Calu3 (cell line): ENCODE results near the gene CD86. TPM values are rescaled to one million over a fixed set of nuclear protein-coding genes. Genes with fewer than 3 reads are reported as not detected.

Experiments used
- BruUV-seq: library from RNA; stranded (reverse); fragments of 400-500 nt; replicated peaks from 2 replicates; lab custom pipeline; 2021; lab: Mats Ljungman, UMichigan
- CTCF ChIA-PET: fragments of 300-600 bp; sonication (Branson Sonifier 250); formaldehyde crosslinking; loops from one replicate; lab custom pipeline; 2022; ENCODE audit warnings: antibody characterized with exemption; lab: Charles Lee
- DNase-seq: peaks from one replicate; pipeline ENCODE4 v3.0.0; 2022
- H3K27ac Mint-ChIP-seq: one replicate; pipeline ENCODE4 v1.8.0; 2022; ENCODE audit warnings: mixed read lengths; ENCODE audit not compliant: unreplicated experiment
- H3K27me3 Mint-ChIP-seq: one replicate; pipeline ENCODE4 v1.8.0; 2022; ENCODE audit warnings: mixed read lengths; ENCODE audit not compliant: unreplicated experiment
- H3K36me3 Mint-ChIP-seq: one replicate; pipeline ENCODE4 v1.8.0; 2022; ENCODE audit warnings: mild to moderate bottlenecking, moderate library complexity, mixed read lengths; ENCODE audit not compliant: insufficient read depth, unreplicated experiment
- H3K4me1 Mint-ChIP-seq: one replicate; pipeline ENCODE4 v1.8.0; 2022; ENCODE audit warnings: mild to moderate bottlenecking, low read depth, mixed read lengths; ENCODE audit not compliant: unreplicated experiment
- H3K4me3 Mint-ChIP-seq: one replicate; pipeline ENCODE4 v1.8.0; 2022; ENCODE audit warnings: mild to moderate bottlenecking, low read depth, moderate library complexity, mixed read lengths; ENCODE audit not compliant: unreplicated experiment
- H3K9me3 Mint-ChIP-seq: one replicate; pipeline ENCODE4 v1.8.0; 2022; ENCODE audit warnings: low read depth, mixed read lengths; ENCODE audit not compliant: unreplicated experiment
- intact Hi-C: fragments of 100-400 bp; cut with micrococcal nuclease; formaldehyde crosslinking; loops from one replicate; pipeline ENCODE4 v1.10.0; 2022; ENCODE audit not compliant: unreplicated experiment
- total RNA-seq: library from RNA; stranded (reverse); gene quantifications from 2 replicates; pipeline ENCODE4 v1.2.3, GENCODE V29; 2022
- TF ChIP-seq, protein P1 (sequence below): fragments of 200-600 bp; IDR thresholded peaks from one replicate; pipeline ENCODE4 v1.8.0; 2022; ENCODE audit warnings: antibody characterized with exemption; ENCODE audit not compliant: unreplicated experiment

The CD86 gene
- total RNA-seq, 1 experiment from 2014 or later = not detected

DNA sequence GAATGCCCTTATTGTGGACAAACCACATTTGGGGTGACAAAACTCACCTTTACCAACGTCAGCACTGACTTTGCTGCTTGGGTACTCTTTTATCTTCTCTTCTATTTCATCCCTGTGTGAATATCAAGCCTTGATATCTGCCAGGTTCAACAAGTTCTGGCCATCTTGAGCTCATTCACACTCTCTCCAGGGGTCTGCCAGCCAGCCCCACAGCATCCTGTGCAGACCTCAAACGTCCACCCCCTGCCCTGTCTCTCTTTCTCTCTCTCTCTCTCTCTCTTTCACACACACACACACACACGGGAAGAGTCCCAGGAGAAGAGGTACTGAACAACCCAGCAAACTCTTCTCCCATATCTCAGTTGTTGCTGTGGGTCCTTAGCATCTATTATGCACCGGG, 43.8 kb upstream of the CD86 start:
- intact Hi-C loops = no loop called here
- DNase-seq = no peak
- Mint-ChIP-seq H3K4me3 (no peak overlapping the region), H3K4me1 (peaks cover 32% of the 10 kb centered on the region), H3K27ac (no peak overlapping the region), H3K36me3 (no peaks in the 10 kb centered on the region), H3K9me3 (peaks cover 5% of the 10 kb centered on the region), H3K27me3 (no peaks in the 10 kb centered on the region)
- TF ChIP-seq, protein P1, sequence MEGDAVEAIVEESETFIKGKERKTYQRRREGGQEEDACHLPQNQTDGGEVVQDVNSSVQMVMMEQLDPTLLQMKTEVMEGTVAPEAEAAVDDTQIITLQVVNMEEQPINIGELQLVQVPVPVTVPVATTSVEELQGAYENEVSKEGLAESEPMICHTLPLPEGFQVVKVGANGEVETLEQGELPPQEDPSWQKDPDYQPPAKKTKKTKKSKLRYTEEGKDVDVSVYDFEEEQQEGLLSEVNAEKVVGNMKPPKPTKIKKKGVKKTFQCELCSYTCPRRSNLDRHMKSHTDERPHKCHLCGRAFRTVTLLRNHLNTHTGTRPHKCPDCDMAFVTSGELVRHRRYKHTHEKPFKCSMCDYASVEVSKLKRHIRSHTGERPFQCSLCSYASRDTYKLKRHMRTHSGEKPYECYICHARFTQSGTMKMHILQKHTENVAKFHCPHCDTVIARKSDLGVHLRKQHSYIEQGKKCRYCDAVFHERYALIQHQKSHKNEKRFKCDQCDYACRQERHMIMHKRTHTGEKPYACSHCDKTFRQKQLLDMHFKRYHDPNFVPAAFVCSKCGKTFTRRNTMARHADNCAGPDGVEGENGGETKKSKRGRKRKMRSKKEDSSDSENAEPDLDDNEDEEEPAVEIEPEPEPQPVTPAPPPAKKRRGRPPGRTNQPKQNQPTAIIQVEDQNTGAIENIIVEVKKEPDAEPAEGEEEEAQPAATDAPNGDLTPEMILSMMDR = no peak
- CTCF ChIA-PET = no interaction called here
- BruUV-seq = no TSS peak

DNA sequence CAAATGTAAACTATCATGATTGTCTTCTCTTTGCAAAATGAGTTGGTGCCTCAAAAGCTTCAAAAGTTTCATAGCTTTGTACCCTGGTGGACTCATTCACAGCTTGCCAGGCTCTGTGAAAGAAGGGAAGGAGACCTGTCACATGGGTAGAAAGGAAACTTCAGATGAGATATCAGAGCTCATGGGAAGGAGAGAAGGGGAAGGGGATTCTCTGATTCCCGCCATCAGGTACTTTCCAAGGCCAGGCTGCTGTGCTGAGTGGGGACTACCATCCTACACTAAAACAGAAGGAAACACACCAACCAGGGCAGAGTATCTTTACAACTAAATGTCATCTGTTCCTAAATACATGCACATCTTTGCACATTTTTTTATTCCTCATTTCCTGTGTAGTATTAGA, 42.3 kb upstream of the CD86 start:
- peaks cover 32% of the 10 kb centered on the region for H3K4me1 Mint-ChIP-seq
- TF ChIP-seq, protein P1 = no peak
- H3K36me3 Mint-ChIP-seq = no peaks in the 10 kb centered on the region
- H3K27me3 Mint-ChIP-seq = no peaks in the 10 kb centered on the region
- no TSS peak for BruUV-seq
- intact Hi-C loops = no loop called here
- peaks cover 5% of the 10 kb centered on the region for H3K9me3 Mint-ChIP-seq
- DNase-seq = no peak
- CTCF ChIA-PET = no interaction called here
- no peak overlapping the region for H3K4me3 Mint-ChIP-seq
- H3K27ac Mint-ChIP-seq = no peak overlapping the region

DNA sequence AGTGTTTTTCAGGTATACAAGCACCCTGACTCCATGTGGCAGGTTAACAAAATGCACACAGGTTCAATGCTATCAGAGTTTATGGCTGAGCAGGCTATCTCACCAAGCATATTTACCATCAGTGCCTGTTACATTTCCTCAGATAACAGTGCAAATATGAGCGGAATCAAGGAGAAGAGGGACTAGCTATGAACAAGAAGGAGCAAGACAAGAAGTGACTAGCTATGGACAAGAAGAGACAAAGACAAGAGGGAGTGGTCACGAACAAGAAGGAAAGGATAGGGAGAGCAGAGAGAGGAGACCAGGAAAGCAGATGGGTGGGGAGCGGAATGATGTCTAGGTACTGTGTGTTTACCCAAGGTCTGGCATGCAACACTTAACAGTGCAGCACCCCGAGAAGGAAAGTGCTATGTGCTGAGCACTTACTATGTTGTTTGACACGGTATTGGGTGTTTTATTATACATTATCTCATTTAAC, 41.7 kb upstream of the CD86 start:
- Mint-ChIP-seq H3K27me3 (no peaks in the 10 kb centered on the region), H3K4me1 (peaks cover 32% of the 10 kb centered on the region), H3K27ac (no peak overlapping the region), H3K36me3 (no peaks in the 10 kb centered on the region), H3K9me3 (peaks cover 5% of the 10 kb centered on the region), H3K4me3 (no peak overlapping the region)
- TF ChIP-seq, protein P1 = no peak
- no TSS peak for BruUV-seq
- CTCF ChIA-PET = no interaction called here
- intact Hi-C loops = no loop called here
- DNase-seq = no peak

DNA sequence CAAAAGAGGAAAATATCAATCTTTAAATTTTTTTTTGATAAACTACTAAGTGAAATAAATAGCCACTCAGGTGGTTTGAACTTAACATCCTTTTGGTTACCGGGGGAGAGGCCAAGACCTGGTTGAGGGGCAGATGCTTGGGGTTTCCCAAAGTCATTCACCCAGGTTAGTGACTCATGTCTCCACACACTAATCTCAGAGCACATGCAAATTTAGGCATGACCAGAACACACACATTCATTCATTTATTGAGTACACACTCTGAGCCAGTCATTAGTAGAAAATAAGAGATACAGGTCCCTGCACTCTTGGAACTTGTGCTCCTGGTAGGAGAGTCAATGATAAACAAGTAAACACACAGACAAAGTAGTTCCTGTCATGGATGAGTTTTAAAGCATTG, 40.4 kb upstream of the CD86 start:
- H3K27me3 Mint-ChIP-seq = no peaks in the 10 kb centered on the region
- intact Hi-C loops = no loop called here
- H3K27ac Mint-ChIP-seq = no peak overlapping the region
- BruUV-seq = no TSS peak
- TF ChIP-seq, protein P1 = no peak
- peaks cover 5% of the 10 kb centered on the region for H3K9me3 Mint-ChIP-seq
- no peak overlapping the region for H3K4me3 Mint-ChIP-seq
- DNase-seq = no peak
- H3K4me1 Mint-ChIP-seq = peaks cover 37% of the 10 kb centered on the region
- no peaks in the 10 kb centered on the region for H3K36me3 Mint-ChIP-seq
- CTCF ChIA-PET = no interaction called here
